ENCODE results near the gene REC8.
"Not testable (repeated sequence)": the region's sequence is repeated elsewhere in the genome, so short reads cannot be mapped to it uniquely, and the experiment has no call there.

Gene REC8

GRCh38 chr14:24216345-24216699, 44.4 kb downstream of the REC8 start:
- TF ChIP-seq, protein P1, sequence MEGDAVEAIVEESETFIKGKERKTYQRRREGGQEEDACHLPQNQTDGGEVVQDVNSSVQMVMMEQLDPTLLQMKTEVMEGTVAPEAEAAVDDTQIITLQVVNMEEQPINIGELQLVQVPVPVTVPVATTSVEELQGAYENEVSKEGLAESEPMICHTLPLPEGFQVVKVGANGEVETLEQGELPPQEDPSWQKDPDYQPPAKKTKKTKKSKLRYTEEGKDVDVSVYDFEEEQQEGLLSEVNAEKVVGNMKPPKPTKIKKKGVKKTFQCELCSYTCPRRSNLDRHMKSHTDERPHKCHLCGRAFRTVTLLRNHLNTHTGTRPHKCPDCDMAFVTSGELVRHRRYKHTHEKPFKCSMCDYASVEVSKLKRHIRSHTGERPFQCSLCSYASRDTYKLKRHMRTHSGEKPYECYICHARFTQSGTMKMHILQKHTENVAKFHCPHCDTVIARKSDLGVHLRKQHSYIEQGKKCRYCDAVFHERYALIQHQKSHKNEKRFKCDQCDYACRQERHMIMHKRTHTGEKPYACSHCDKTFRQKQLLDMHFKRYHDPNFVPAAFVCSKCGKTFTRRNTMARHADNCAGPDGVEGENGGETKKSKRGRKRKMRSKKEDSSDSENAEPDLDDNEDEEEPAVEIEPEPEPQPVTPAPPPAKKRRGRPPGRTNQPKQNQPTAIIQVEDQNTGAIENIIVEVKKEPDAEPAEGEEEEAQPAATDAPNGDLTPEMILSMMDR (IDR thresholded peaks at IDR 0.05; ENCODE audit: low read depth, low read length, missing control alignments) = no peak
- in situ Hi-C loops (cut with HindIII; ENCODE audit: low sequenced_read_pairs) = no loop called here
- peak overlapping the region; percentile 88 for H3K4me3 ChIP-seq (ENCODE audit: low read depth, low read length)
- no peak for DNase-seq (ENCODE audit: low read depth)

DNA sequence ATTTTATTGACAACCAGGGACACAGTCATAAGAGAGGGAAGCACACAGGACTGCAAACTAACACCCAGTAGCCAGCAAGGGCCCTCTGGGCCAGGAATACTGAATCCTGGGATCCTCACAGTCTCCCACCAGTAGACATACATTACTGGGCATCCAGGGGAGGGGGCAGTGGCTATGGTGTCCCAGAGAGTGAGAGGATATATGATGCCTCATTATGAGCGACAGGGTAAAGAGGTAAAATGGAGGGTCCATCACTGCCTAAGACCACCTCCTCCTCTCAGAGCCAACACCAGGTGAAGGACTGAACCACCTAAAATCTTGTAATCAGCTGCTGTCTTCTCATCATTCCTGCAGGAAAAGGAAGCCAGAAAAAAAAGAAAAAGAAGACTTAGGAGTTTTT, 45.0 kb downstream of the REC8 start:
- H3K4me3 ChIP-seq (ENCODE audit: low read depth, low read length); in situ Hi-C loops (cut with HindIII; ENCODE audit: low sequenced_read_pairs); DNase-seq (ENCODE audit: low read depth): not testable (repeated sequence)

GRCh38 chr14:24219080-24219479, 47.2 kb downstream of the REC8 start:
- TF ChIP-seq, protein P1 (IDR thresholded peaks at IDR 0.05; ENCODE audit: low read depth, low read length, missing control alignments) = no peak
- H3K4me3 ChIP-seq (ENCODE audit: low read depth, low read length) = no peak overlapping the region
- DNase-seq (ENCODE audit: low read depth) = no peak
- in situ Hi-C loops (cut with HindIII; ENCODE audit: low sequenced_read_pairs) = no loop called here

GRCh38 chr14:24219521-24219920, 47.6 kb downstream of the REC8 start:
- in situ Hi-C loops (cut with HindIII; ENCODE audit: low sequenced_read_pairs) = no loop called here
- H3K4me3 ChIP-seq (ENCODE audit: low read depth, low read length) = no peak overlapping the region
- TF ChIP-seq, protein P1 (IDR thresholded peaks at IDR 0.05; ENCODE audit: low read depth, low read length, missing control alignments) = no peak
- DNase-seq (ENCODE audit: low read depth) = no peak

DNA sequence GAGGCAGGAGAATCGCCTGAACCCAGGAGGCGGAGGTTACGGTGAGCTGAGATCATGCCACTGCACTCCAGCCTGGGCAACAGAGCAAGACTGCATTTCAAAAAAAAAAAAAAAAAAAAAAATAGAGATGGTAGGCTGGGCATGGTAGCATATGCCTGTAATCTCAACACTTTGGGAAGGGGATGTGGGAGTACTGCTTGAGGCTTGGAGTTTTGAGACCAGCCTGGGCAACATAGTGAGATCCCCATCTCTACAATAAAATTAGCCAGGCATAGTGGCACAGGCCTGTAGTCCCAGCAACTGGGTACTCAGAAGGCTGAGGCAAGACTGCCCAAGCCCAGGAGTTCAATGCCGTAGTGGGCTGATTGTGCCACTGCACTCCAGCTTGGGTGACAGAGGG, 51.1 kb downstream of the REC8 start:
- H3K4me3 ChIP-seq (ENCODE audit: low read depth, low read length); in situ Hi-C loops (cut with HindIII; ENCODE audit: low sequenced_read_pairs); DNase-seq (ENCODE audit: low read depth): not testable (repeated sequence)

- H3K4me3 ChIP-seq (ENCODE audit: low read depth, low read length) = no peak overlapping the region
- in situ Hi-C loops (cut with HindIII; ENCODE audit: low sequenced_read_pairs) = no loop called here
- peak; percentile 66 for DNase-seq (ENCODE audit: low read depth)
- TF ChIP-seq, protein P1 (IDR thresholded peaks at IDR 0.05; ENCODE audit: low read depth, low read length, missing control alignments) = no peak
Measured at GRCh38 chr14:24224618-24225071, 52.8 kb downstream of the REC8 start.

DNA sequence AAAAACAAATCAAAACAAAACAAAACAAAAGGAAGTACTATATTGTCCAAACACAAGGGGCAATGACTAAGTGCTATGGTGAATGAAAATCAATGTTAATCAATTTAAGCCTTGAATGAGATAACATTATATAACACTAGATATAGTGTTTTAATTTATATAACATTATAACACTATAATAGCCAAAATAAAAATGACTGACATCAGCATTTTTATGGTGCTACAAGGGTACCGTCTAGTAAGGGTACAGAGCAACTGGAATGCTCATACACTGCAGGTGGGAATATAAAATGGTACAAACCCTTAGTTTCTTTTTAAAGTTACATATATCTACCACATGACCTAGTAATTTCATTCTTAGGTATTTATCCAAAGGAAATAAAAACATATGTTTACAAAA, 54.6 kb downstream of the REC8 start:
- no peak overlapping the region for H3K4me3 ChIP-seq (ENCODE audit: low read depth, low read length)
- DNase-seq (ENCODE audit: low read depth) = no peak
- TF ChIP-seq, protein P1 (IDR thresholded peaks at IDR 0.05; ENCODE audit: low read depth, low read length, missing control alignments) = no peak
- in situ Hi-C loops (cut with HindIII; ENCODE audit: low sequenced_read_pairs) = no loop called here

DNA sequence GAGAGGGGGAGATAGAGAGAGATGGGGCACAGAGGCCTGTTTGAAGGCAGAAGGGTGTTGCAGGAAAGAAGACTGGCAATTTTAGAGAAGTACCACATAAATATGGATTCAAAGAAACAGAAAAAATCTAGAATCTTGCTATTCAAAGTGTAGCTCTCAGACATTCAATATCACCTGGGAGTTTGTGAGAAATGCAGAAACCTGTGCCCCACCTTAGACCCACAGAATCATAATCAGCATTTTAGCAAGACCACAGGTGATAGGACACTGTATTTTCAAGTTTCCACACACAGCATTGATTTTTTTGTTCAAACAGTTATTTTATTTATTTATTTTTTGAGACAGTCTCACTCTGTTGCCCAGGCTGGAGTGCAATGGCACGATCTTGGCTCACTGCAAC, 57.0 kb downstream of the REC8 start:
- TF ChIP-seq, protein P1 (IDR thresholded peaks at IDR 0.05; ENCODE audit: low read depth, low read length, missing control alignments) = no peak

More for the DNA sequence above, 57.0 kb downstream of the REC8 start:
- no peak for DNase-seq (ENCODE audit: low read depth)
- in situ Hi-C loops (cut with HindIII; ENCODE audit: low sequenced_read_pairs) = no loop called here
- H3K4me3 ChIP-seq (ENCODE audit: low read depth, low read length) = no peak overlapping the region
